BLaER1 treated with 17β-estradiol and CSF1 and Interleukin-3, amounts not matched to agents 10 nM and 100 nM (cell line): ENCODE measurements around the gene STK32C.
A peak's percentile ranks its signal among the peaks of the same experiment; 100 is the strongest.
"Not testable (repeated sequence)": the region's sequence is repeated elsewhere in the genome, so short reads cannot be mapped to it uniquely, and the experiment has no call there.

Experiments used
- H3K27ac ChIP-seq, 11 experiments: shearing (Covaris generic); formaldehyde crosslinking; 2 replicates each; pipeline ENCODE4 v1.8.1; 2022
- H3K27me3 ChIP-seq, 11 experiments: shearing (Covaris generic); formaldehyde crosslinking; 2 replicates each; pipeline ENCODE4 v1.8.1; 2022
- H3K36me3 ChIP-seq, 11 experiments: shearing (Covaris generic); formaldehyde crosslinking; 2 replicates each; pipeline ENCODE4 v1.8.1; 2022
- H3K4me1 ChIP-seq, 10 experiments: shearing (Covaris generic); formaldehyde crosslinking; 2 replicates each; pipeline ENCODE4 v1.8.1; 2022
- H3K4me2 ChIP-seq, 11 experiments: shearing (Covaris generic); formaldehyde crosslinking; 2 replicates each; pipeline ENCODE4 v1.8.1; 2022
- H3K4me3 ChIP-seq, 10 experiments: shearing (Covaris generic); formaldehyde crosslinking; 2 replicates each; pipeline ENCODE4 v1.8.1; 2022
- H3K9ac ChIP-seq, 11 experiments: shearing (Covaris generic); formaldehyde crosslinking; 2 replicates each; pipeline ENCODE4 v1.8.1; 2022
- H3K9me3 ChIP-seq, 11 experiments: shearing (Covaris generic); formaldehyde crosslinking; replicated peaks in 1 of 11; 2 replicates each; pipeline ENCODE4 v1.8.1; 2022
- H4K20me1 ChIP-seq, 11 experiments: shearing (Covaris generic); formaldehyde crosslinking; 2 replicates each; pipeline ENCODE4 v1.8.1; 2022
- Cebpa-rat ChIP-seq, 11 experiments: shearing (Covaris generic); IDR thresholded peaks; 2 replicates each; pipeline ENCODE4 v1.8.1; 2022

Gene STK32C

DNA sequence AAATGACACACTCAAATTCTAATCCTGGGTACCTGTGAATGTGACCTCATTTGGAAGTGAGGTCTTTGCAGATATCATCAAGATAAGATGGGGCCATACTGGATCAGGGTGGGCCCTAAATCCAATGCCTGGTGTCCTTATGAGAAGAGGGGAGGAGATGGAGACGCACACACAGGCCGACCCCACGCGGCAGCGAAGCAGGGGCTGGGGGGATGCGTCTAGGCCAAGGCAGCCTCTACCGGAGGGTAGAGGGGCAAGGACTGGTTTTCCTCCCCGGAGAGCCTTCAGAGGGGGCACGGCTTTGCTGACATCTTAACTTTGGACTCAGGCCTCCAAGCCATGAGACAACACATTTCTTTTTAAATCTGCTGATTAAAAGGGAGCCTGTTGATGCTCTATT is 87.7 kb downstream of the STK32C start:
- Histone ChIP-seq H3K27ac (no peak overlapping the region), H3K27me3 (no peaks in the 10 kb centered on the region; a peak in 1 of 22 replicates), H3K4me3 (no peak overlapping the region), H3K9me3 (peaks cover 38 to 57% (median 46%) of the 10 kb centered on the region in 11 experiments), H4K20me1 (peaks cover 0 to 11% (median 0%) of the 10 kb centered on the region in 11 experiments; a peak in 6 of 22 replicates), H3K4me1 (peaks cover 0 to 32% (median 22%) of the 10 kb centered on the region in 10 experiments; a peak in 16 of 20 replicates), H3K9ac (no peak overlapping the region), H3K4me2 (peak overlapping the region in 6 of 11 experiments; percentile 28 to 72 (median 66); a peak in 11 of 22 replicates), H3K36me3 (peaks cover 0 to 22% (median 9%) of the 10 kb centered on the region in 11 experiments; a peak in 11 of 22 replicates)
- no peak for TF ChIP-seq Cebpa-rat (IDR thresholded peaks at IDR 0.05)

DNA sequence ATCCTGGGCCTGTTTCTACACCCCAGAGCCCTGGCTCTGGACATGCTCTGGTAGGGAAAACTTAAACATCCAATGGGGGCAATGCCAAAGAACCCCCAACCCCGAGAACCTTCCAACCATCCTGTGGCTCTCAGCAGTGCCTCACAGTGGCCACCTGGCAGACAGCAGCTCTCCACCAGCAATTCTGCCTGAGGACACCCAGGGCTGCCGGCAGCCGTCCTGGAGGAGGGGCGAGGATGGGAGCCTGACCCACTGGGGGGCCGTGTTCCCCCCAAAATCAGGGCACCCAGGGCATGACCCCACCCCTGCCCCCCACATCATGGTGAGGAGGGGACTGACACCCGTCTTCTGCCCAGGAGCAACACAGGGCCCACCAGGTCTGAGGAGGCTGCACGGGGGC is 88.3 kb downstream of the STK32C start:
- Histone ChIP-seq H3K4me2 (no peak overlapping the region), H3K9ac (no peak overlapping the region), H3K4me1 (peaks cover 0 to 32% (median 22%) of the 10 kb centered on the region in 10 experiments; a peak in 16 of 20 replicates), H3K4me3 (no peak overlapping the region), H3K27me3 (no peaks in the 10 kb centered on the region; a peak in 1 of 22 replicates), H3K36me3 (peaks cover 0 to 25% (median 9%) of the 10 kb centered on the region in 11 experiments; a peak in 11 of 22 replicates), H3K27ac (no peak overlapping the region), H3K9me3 (peaks cover 44 to 63% (median 52%) of the 10 kb centered on the region in 11 experiments), H4K20me1 (peaks cover 0 to 6% (median 0%) of the 10 kb centered on the region in 11 experiments; a peak in 3 of 22 replicates)
- TF ChIP-seq Cebpa-rat (IDR thresholded peaks at IDR 0.05), result no peak

DNA sequence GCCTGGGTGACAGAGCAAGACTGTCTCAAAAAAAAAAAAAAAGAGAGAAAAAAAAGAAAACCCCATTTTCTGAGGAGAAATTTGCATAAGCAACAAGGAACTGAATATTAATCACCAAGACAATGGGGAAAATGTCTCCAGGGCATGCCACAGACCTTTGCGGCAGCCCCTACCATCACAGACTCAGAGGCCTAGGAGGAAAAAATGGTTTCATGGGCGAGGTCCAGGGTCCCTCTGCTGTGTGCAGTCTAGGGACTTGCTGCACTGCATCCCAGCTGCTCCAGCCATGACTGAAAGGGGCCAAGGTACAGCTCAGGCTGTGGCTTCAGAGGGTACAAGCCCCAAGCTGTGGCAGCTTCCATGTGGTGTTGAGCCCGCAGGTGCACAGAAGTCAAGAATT is 91.3 kb downstream of the STK32C start:
- H3K27ac ChIP-seq, result not testable (repeated sequence)
- peaks cover 62 to 83% (median 73%) of the 10 kb centered on the region in 11 experiments for H3K9me3 ChIP-seq

DNA sequence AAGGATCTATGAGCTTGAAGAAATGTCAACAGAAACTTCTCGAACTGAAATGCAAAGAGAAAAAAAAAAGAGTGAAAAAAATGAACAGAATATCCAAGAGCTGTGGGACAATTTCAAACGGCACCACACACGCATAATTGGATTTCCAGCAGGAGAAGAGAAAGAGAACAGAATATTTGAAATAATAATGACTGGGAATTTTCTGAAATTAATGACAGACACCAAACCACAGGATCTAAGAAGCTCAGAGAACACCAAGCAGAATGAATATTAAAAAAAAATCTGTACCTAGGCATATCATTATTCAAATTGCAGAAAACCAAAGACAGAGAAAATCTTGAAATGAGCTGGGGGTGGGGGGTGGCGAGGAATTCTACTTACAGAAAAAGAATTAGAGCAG is 93.8 kb downstream of the STK32C start:
- no peak overlapping the region for H3K4me3 ChIP-seq
- H3K9me3 ChIP-seq, result peaks cover 62 to 67% (median 64%) of the 10 kb centered on the region in 11 experiments
- H4K20me1 ChIP-seq, result peaks cover 0 to 2% (median 0%) of the 10 kb centered on the region in 11 experiments; a peak in 1 of 22 replicates
- peaks cover 0 to 25% (median 9%) of the 10 kb centered on the region in 11 experiments; a peak in 11 of 22 replicates for H3K36me3 ChIP-seq
- H3K9ac ChIP-seq, result no peak overlapping the region
- H3K4me1 ChIP-seq, result peaks cover 3 to 27% (median 9%) of the 10 kb centered on the region in 10 experiments; a peak in 19 of 20 replicates
- no peak overlapping the region for H3K27ac ChIP-seq
- no peak for TF ChIP-seq Cebpa-rat (IDR thresholded peaks at IDR 0.05)
- H3K4me2 ChIP-seq, result no peak overlapping the region
- no peaks in the 10 kb centered on the region; a peak in 2 of 22 replicates for H3K27me3 ChIP-seq

More for the DNA sequence above, 91.3 kb downstream of the STK32C start:
- peak overlapping the region in 4 of 10 experiments; percentile 21 to 30 (median 28); a peak in 5 of 20 replicates for H3K4me3 ChIP-seq
- peaks cover 0 to 25% (median 9%) of the 10 kb centered on the region in 11 experiments; a peak in 11 of 22 replicates for H3K36me3 ChIP-seq
- H3K4me2 ChIP-seq, H3K27me3 ChIP-seq, H4K20me1 ChIP-seq, H3K9ac ChIP-seq: not testable (repeated sequence)
- H3K4me1 ChIP-seq, result peaks cover 0 to 20% (median 12%) of the 10 kb centered on the region in 10 experiments; a peak in 13 of 20 replicates

DNA sequence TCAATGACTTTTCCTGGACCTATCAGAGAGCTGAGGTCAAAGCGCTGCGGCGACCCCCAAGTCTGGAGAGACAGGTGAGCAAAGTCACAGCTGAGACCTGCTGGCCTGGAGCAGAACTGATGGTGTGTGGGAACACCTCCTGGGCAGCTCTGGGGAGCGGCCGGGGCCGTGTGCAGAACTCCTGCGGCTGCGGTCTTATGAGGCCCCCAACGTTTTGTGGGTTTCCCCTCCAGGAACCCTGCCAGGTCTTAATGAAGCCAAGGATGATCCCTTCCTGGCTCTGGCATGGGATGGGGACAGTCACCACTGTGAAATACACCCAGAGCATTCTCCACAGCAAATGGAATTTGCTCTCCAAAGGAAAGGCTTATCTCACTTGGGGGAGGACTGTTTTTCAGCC is 94.9 kb downstream of the STK32C start:
- H3K27ac ChIP-seq, result no peak overlapping the region
- H3K4me2 ChIP-seq, result no peak overlapping the region
- H3K4me3 ChIP-seq, result no peak overlapping the region
- H3K36me3 ChIP-seq, result peaks cover 0 to 22% (median 6%) of the 10 kb centered on the region in 11 experiments; a peak in 11 of 22 replicates
- no peak overlapping the region for H3K9ac ChIP-seq
- peaks cover 14 to 38% (median 20%) of the 10 kb centered on the region in 10 experiments for H3K4me1 ChIP-seq
- peaks cover 0 to 13% (median 0%) of the 10 kb centered on the region in 11 experiments; a peak in 6 of 22 replicates for H4K20me1 ChIP-seq
- peaks cover 51 to 56% (median 53%) of the 10 kb centered on the region in 11 experiments for H3K9me3 ChIP-seq
- H3K27me3 ChIP-seq, result peaks cover 0 to 11% (median 0%) of the 10 kb centered on the region in 11 experiments; a peak in 5 of 22 replicates
- no peak for TF ChIP-seq Cebpa-rat (IDR thresholded peaks at IDR 0.05)

DNA sequence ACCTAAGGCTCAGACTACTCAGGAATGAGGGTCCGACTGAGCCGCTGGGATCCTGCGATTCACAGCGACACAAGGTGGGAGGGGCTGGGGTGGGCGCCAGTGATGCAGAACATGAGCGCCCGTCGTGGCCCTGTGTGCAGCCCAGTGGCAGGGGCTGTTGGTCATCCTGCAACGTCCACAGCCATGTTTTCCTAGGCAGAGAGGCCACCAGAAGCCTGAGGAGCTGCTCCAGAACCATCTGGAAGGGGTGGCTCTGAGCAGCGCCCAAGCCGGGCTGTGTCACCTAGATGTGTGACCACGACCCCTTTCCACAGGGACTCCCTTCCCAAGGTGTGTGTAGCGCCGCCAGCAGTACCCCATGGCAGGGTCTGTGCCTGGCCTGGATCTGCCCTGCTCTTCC is 96.5 kb downstream of the STK32C start:
- H3K27ac ChIP-seq, result no peak overlapping the region
- peaks cover 36 to 40% (median 37%) of the 10 kb centered on the region in 11 experiments for H3K9me3 ChIP-seq
- peaks cover 0 to 21% (median 0%) of the 10 kb centered on the region in 11 experiments; a peak in 5 of 22 replicates for H3K27me3 ChIP-seq
- H3K36me3 ChIP-seq, result peaks cover 0 to 7% (median 0%) of the 10 kb centered on the region in 11 experiments; a peak in 6 of 22 replicates
- H3K9ac ChIP-seq, result no peak overlapping the region
- TF ChIP-seq Cebpa-rat (IDR thresholded peaks at IDR 0.05), result no peak
- peaks cover 25 to 54% (median 36%) of the 10 kb centered on the region in 10 experiments for H3K4me1 ChIP-seq
- peaks cover 0 to 28% (median 10%) of the 10 kb centered on the region in 11 experiments; a peak in 14 of 22 replicates for H4K20me1 ChIP-seq
- H3K4me2 ChIP-seq, result peak overlapping the region in 3 of 11 experiments; percentile 1 to 29 (median 14); a peak in 3 of 22 replicates
- no peak overlapping the region for H3K4me3 ChIP-seq

DNA sequence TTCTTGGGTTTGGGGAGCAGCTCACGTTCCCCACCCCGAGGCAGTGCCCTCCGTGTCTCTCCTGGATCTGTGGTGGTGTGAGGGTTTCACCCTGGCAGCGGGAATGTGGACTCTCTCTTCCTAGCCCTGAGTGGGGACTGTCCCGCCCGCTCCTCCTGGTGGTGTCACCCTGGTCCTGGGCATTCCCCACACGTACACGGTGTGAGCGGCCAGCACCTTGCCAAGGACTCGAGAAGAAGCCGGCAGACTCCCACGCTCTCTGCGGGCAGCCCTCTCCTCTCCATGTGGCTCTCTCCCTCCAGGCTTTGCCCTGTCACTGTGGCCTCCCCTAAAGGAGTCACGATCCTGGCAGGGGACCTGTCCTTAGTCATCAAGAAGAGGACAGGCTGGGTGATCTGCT is 97.0 kb downstream of the STK32C start:
- Histone ChIP-seq H4K20me1 (peaks cover 0 to 33% (median 14%) of the 10 kb centered on the region in 11 experiments; a peak in 14 of 22 replicates), H3K4me1 (peaks cover 25 to 59% (median 41%) of the 10 kb centered on the region in 10 experiments), H3K9ac (no peak overlapping the region), H3K36me3 (peaks cover 0 to 6% (median 0%) of the 10 kb centered on the region in 11 experiments; a peak in 3 of 22 replicates), H3K4me2 (peak overlapping the region in 1 of 11 experiments; percentile 16; a peak in 2 of 22 replicates), H3K27me3 (peaks cover 0 to 21% (median 0%) of the 10 kb centered on the region in 11 experiments; a peak in 5 of 22 replicates), H3K4me3 (no peak overlapping the region), H3K27ac (no peak overlapping the region), H3K9me3 (peaks cover 31 to 35% (median 32%) of the 10 kb centered on the region in 11 experiments)
- no peak for TF ChIP-seq Cebpa-rat (IDR thresholded peaks at IDR 0.05)

DNA sequence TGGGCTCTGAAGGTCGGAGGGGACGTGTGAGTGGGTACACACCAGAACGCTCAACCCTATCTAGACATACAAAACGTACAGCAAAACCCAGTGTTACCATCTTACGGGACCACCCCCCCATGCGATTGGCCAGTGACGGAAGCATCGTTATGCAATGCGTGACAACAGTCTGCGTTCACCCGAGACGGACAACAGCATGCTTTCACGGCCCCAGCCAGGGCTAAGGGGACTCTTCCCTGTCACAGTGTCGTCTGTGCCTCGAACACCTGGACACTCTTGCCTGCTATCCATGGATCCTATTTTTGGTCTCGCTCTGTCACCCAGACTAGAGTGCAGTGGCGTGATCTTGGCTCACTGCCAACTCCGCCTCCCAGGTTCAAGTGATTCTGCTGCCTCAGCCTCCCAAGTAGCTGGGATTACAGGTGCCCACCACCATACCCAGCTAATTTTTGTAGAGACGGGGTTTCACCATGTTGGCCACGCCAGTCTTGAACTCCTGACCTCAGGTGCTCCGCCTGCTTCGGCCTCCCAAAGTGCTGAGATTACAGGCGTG is 97.7 kb downstream of the STK32C start:
- H3K9me3 ChIP-seq, result peaks cover 24 to 28% (median 25%) of the 10 kb centered on the region in 11 experiments
- H4K20me1 ChIP-seq, result peaks cover 0 to 40% (median 17%) of the 10 kb centered on the region in 11 experiments; a peak in 14 of 22 replicates
- H3K4me3 ChIP-seq, result no peak overlapping the region
- peaks cover 25 to 66% (median 48%) of the 10 kb centered on the region in 10 experiments for H3K4me1 ChIP-seq
- H3K9ac ChIP-seq, result no peak overlapping the region
- no peak overlapping the region for H3K27ac ChIP-seq
- H3K36me3 ChIP-seq, result peaks cover 0 to 7% (median 0%) of the 10 kb centered on the region in 11 experiments; a peak in 5 of 22 replicates
- no peak for TF ChIP-seq Cebpa-rat (IDR thresholded peaks at IDR 0.05)
- peaks cover 0 to 21% (median 0%) of the 10 kb centered on the region in 11 experiments; a peak in 5 of 22 replicates for H3K27me3 ChIP-seq
- peak overlapping the region in 6 of 11 experiments; percentile 2 to 96 (median 84); a peak in 7 of 22 replicates for H3K4me2 ChIP-seq
